Rectal smooth muscle tissue (tissue), 1 donor: Measurements from ENCODE around the gene KREMEN1.

ENCODE experiments used
- H3K27ac ChIP-seq: one replicate; pipeline ENCODE4 v1.7.0; 2013; ENCODE audit warnings: low read depth, low read length, inconsistent platforms
- H3K27me3 ChIP-seq: one replicate; pipeline ENCODE4 v1.7.0; 2013; ENCODE audit warnings: low read length; ENCODE audit not compliant: control insufficient read depth, insufficient read depth
- H3K36me3 ChIP-seq: one replicate; pipeline ENCODE4 v1.7.0; 2013; ENCODE audit warnings: low read length; ENCODE audit not compliant: control insufficient read depth, insufficient read depth
- H3K4me1 ChIP-seq: one replicate; pipeline ENCODE4 v1.7.0; 2013; ENCODE audit warnings: low read length; ENCODE audit not compliant: control insufficient read depth, insufficient read depth
- H3K4me3 ChIP-seq: one replicate; pipeline ENCODE4 v1.7.0; 2013; ENCODE audit warnings: low read length
- H3K9ac ChIP-seq: one replicate; pipeline ENCODE4 v1.7.0; 2013; ENCODE audit warnings: low read length

Gene KREMEN1

DNA sequence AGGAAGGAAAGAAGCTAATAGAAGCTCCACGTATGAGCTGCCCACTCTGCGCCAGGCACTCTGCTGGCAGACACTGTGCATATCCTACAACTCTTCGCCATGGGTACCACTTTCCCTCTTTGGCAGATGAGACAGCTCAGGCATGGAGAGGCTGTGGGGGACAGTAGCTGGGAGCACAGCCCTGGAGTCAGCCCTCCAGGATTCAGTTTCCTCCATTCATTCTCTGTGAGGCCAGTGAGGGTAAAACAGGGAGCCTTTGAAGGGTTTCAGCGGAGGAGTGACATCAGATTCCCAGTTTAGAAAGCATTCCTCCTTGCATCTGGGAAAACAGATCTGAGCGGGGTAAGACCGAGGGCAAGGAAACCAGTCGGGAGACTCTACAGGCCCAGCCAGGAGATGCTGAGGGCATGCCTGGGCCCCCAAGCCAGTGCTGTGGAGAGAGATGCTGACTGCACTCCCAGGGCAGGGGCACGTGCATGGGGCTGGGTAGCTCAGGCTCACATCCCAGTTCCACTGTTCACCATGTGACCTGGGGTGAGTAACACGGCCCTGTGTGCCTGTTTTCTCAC lies 74.6 kb downstream of the KREMEN1 start:
- Histone ChIP-seq H3K4me1 (no peaks in the 10 kb centered on the region), H3K36me3 (peaks cover 7% of the 10 kb centered on the region), H3K9ac (no peak overlapping the region), H3K27me3 (no peaks in the 10 kb centered on the region), H3K27ac (no peak overlapping the region), H3K4me3 (no peak overlapping the region)

DNA sequence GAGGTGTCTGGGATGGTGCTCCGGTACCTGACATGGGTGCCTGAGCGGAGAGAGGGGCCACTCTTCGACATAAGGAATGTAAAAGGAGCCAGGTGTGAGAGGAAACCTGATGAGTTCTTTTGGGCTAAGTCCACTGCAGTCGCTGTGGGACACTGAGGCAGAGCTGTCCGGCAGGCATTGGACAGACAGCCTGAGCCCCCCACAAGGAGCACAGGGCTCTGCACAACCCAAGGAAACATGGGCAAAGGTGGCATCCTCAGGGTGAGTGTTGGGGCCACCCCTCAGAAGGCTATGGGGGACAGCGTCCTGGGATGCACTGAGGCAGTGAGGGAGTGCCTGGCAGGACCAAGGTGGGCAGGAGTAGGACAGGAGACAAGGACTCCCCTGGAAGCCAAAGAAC lies 75.2 kb downstream of the KREMEN1 start:
- no peak overlapping the region for H3K4me3 ChIP-seq
- no peaks in the 10 kb centered on the region for H3K27me3 ChIP-seq
- no peak overlapping the region for H3K9ac ChIP-seq
- H3K27ac ChIP-seq = no peak overlapping the region
- H3K4me1 ChIP-seq = no peaks in the 10 kb centered on the region
- peaks cover 7% of the 10 kb centered on the region for H3K36me3 ChIP-seq

DNA sequence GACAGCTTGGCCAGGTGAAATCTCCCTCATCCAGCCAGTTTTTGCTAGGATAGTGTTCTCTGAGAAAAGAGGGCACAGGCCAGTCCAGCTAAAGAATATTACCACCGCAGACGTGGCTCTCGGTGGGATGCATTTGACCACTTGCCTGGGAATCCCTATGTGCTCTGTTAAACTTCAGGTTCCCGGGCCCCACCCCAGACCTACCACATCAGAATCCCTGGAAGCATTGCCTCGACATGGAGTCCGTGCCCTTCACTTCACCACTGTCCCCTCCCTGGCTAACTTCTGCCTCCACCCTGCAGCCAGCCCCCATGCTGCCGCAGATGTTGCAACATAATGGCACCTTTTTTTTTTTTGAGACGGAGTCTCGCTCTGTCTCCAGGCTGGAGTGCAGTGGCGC lies 76.0 kb downstream of the KREMEN1 start:
- Histone ChIP-seq H3K4me1 (no peaks in the 10 kb centered on the region), H3K36me3 (peaks cover 7% of the 10 kb centered on the region), H3K27me3 (no peaks in the 10 kb centered on the region), H3K4me3 (no peak overlapping the region), H3K27ac (no peak overlapping the region), H3K9ac (no peak overlapping the region)

DNA sequence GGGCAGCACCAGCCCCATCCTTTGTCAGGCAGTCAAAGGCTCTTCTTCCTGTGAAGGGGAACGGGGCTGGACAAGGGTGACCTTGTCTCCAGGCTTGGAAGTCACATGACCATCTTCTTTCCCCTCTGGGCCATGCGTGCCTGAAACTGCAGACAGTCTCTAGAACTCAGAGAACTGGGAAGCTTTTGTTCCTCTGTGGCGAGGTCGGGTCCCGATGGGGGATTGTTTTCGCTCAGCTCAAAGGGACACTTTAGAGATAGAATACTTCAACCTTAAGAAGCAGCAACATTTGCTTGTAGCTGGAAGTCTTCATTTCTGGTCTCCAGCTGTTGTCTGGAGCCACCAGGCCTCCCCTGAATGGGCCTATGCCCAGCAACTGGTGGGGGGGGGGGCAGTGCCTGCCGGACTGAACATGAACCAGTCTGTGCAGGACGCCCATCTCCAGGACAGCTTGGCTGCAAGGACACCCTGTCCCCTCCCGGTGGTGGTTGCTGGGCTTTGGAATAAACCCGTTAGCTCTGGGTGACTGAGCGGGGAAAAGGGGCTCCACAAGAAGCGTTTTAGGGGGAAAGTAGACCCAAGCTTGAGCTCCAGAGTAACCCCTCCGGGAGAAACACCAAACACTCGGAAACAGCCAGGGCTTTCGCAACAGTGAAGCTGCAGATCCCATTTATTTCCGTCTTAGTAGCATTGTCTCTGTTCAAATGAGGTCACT lies 77.2 kb downstream of the KREMEN1 start:
- Histone ChIP-seq H3K4me3 (no peak overlapping the region), H3K27me3 (no peaks in the 10 kb centered on the region), H3K9ac (no peak overlapping the region), H3K4me1 (peaks cover 2% of the 10 kb centered on the region), H3K27ac (no peak overlapping the region), H3K36me3 (peaks cover 2% of the 10 kb centered on the region)

DNA sequence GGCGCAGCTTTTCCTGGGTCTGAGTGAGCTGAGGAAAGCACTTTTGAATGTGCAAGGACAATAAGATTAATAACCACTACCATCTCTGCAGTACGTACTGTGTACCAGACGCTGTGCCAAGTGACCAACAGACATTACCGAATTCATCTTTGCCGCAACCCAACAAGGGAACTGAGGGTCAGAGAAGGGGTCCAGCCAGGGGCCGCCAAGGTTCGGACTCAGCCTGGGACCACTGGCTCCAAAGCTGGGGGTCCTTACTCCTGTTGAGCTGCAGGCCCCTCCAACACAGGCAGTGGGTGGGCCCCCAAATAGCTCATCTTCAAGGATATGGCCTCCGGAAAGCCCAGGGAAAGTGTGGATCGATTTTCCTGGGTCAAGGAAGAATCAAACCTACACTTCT lies 77.9 kb downstream of the KREMEN1 start:
- no peak overlapping the region for H3K27ac ChIP-seq
- peaks cover 2% of the 10 kb centered on the region for H3K4me1 ChIP-seq
- H3K9ac ChIP-seq = no peak overlapping the region

DNA sequence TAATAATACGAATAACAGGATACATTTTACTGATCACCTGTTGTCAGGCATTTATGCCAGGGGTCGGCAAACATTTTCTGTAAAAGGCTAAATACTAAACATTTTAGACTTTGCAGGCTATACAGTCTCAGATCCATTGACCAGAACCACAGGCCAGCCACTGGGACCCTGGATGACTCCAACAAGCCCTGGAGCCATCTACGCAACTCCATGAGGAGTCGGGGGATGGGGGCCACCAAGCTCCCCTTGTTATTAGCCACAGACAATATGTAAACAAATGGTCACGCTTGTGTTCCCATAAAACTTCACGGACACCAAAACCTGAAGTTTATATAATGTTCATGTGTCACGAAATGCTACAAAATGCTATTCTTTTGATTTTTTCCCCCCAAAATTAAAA lies 78.5 kb downstream of the KREMEN1 start:
- H3K4me1 ChIP-seq = peaks cover 2% of the 10 kb centered on the region
- no peaks in the 10 kb centered on the region for H3K27me3 ChIP-seq
- H3K4me3 ChIP-seq = no peak overlapping the region
- H3K36me3 ChIP-seq = peaks cover 2% of the 10 kb centered on the region
- H3K27ac ChIP-seq = no peak overlapping the region
- no peak overlapping the region for H3K9ac ChIP-seq

More for the DNA sequence above, 77.9 kb downstream of the KREMEN1 start:
- no peaks in the 10 kb centered on the region for H3K27me3 ChIP-seq
- no peak overlapping the region for H3K4me3 ChIP-seq
- peaks cover 2% of the 10 kb centered on the region for H3K36me3 ChIP-seq

DNA sequence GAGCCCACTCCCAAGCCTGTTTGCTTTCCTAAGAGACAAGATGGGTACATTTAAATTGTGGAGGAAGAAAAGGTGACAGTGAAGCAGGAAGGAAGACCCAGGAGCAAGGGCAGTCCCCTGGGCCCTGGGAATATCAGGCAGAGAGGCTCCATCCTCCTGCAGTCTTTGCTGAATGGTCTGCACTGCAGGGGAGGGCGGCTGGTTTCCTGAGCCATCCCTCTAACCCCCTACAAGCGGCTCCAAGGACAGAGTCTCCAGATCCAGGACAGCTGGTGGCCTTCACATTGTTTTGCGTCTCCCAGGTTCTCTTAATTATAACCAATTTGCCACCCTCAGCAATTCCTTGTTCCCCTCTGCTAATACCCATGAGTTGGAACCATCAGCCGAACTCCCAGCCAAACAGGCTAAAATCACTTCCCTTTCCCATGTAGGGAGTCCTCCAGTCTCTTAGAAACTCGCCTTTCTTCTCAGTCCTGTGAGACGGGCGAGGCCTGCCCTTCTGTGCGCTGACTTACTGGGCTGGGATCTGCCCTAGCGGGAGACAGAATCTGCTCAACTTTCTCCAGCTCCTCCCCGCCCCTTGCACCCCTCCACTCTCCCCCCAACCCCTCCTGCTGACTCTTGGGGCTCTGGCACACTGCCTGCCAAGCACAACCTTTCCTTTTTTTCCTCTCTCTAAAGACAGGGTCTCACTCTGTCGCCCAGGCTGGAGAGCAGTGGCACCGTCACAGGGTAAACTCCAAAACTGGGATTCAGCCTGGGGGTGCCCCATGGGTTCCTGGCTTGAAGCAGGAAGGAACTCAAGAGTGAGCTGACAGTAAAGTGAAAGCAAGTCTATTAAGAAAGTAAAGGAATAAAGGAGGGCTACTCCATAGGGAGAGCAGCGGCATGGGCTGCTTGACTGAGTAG lies 79.5 kb downstream of the KREMEN1 start:
- Histone ChIP-seq H3K4me1 (peaks cover 2% of the 10 kb centered on the region), H3K9ac (no peak overlapping the region), H3K27me3 (no peaks in the 10 kb centered on the region), H3K36me3 (peaks cover 2% of the 10 kb centered on the region), H3K27ac (peak overlapping the region; percentile 51), H3K4me3 (no peak overlapping the region)

DNA sequence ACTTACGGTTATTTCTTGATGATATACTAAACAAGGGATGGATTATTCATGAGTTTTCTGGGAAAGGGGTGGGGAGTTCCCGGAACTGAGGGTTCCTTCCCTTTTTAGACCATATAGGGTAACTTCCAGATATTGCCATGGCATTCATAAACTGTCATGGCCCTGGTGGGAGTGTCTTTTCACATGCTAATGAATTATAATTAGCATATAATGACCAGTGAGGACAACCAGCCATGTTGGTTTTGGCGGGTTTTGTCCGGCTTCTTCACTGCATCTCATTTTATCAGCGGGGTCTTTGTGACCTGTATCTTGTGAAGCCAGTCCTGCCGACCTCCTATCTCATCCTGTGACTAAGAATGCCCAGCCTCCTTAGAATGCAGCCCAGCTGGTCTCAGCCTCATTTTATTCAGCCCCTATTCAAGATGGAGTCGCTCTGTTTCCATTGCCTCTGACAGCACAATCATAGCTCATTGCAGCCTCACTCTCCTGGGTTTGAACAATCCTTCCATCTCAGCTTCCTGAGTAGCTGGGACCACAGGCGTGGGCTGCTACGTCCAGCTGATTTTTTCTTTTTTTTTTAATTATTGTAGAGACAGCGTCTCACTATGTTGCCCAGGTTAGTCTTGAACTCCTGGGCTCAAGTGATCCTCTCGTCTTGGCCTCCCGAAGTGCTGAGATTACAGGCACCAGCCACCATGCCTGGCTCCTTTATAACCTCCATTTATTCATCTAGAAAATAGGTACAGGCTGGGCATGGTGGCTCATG lies 80.3 kb downstream of the KREMEN1 start:
- Histone ChIP-seq H3K4me3 (no peak overlapping the region), H3K27ac (peak overlapping the region; percentile 51), H3K9ac (no peak overlapping the region), H3K27me3 (no peaks in the 10 kb centered on the region), H3K4me1 (peaks cover 2% of the 10 kb centered on the region), H3K36me3 (no peaks in the 10 kb centered on the region)

DNA sequence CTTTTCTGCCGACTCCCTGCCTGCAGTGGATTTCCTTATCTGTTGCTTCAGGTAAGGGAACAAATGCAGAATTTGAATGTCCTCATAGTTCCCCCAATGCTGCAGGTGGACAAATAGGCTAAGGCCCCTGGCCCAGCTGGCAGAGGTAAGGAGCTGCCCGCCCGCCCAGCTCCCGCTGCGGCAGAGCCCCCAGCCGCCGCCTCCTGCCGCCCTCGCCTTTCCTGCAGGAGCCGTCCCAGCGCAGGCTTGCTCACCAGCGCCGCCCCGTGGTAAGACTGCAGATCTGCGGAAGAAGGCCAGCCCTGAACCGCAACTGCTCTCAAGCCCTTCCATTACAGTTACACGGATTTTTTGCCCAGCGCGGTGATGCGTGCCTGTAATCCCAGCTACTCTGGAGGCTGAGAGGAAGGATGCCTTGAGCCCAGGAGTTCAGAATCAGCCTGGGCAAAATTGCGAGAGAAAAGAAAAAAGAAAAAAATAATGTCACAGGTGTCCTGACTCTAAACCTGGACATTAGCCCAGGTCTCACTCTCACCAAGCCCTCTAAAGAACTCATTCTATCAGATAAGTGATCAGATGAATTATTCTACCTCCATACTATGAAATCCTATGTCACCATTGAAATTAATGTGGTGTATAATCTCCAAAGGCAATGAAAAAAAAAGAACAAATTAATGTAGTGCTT lies 81.7 kb downstream of the KREMEN1 start:
- Histone ChIP-seq H3K36me3 (no peaks in the 10 kb centered on the region), H3K4me1 (peaks cover 2% of the 10 kb centered on the region), H3K9ac (no peak overlapping the region), H3K27me3 (no peaks in the 10 kb centered on the region), H3K27ac (no peak overlapping the region), H3K4me3 (no peak overlapping the region)

DNA sequence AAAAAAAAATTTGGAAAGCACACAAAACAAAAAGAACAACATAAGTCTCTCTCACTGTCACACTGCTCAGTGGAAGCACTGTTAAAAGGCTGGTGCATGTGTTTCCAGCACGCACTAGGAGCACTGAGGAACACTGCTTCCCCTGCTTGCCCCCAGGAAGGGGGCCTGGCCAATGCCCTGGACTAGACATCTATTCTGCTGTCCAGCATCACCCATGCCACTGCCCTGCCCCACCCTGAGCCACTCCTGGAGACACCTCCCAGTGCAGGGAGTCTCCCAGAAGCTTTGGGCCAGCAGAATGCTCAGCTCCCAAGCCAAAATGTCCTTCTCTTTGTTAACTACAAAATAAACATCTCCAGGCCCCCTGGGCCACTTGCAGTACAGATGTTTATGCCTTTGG lies 83.1 kb downstream of the KREMEN1 start:
- no peak overlapping the region for H3K4me3 ChIP-seq
- H3K36me3 ChIP-seq = no peaks in the 10 kb centered on the region
- H3K27me3 ChIP-seq = no peaks in the 10 kb centered on the region
- H3K4me1 ChIP-seq = peaks cover 2% of the 10 kb centered on the region
- H3K9ac ChIP-seq = no peak overlapping the region
- no peak overlapping the region for H3K27ac ChIP-seq

DNA sequence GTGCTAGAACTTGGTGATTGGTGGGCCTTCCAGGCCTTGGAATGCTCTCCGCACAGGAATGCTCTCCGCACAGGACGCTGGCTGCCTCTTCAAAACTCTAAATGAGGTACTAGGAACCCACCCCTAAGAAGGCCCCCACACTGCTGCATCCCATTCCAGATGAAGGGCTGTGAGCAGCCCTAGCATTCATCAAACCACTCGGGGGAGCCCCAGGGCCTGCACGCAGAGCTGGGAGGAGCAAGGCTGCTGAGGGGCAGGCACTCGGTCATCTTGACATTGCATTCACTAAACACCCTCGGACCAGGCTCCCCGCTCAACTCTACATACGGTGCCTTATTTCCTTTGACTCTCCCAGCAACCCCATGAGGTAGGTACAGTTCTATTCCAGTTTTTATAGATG lies 83.7 kb downstream of the KREMEN1 start:
- Histone ChIP-seq H3K4me1 (peaks cover 2% of the 10 kb centered on the region), H3K27ac (no peak overlapping the region), H3K36me3 (no peaks in the 10 kb centered on the region), H3K27me3 (no peaks in the 10 kb centered on the region), H3K9ac (no peak overlapping the region), H3K4me3 (no peak overlapping the region)
